HepG2 (cell line): ENCODE measurements around the gene PRKAG1. TPM values are rescaled to one million over a fixed set of nuclear protein-coding genes. Genes with fewer than 3 reads are reported as not detected.
A peak's percentile ranks its signal among the peaks of the same experiment; 100 is the strongest.

Experiments used
- ATAC-seq: fragments of 200-7000 bp; cut with Tn5 transposase; 3 replicates; pipeline ENCODE4 v1.9.1; 2020; ENCODE audit warnings: mild to moderate bottlenecking, moderate library complexity
- BruUV-seq: library from RNA; stranded (reverse); fragments of 400-500 nt; replicated peaks from 2 replicates; lab custom pipeline; 2021; lab: Mats Ljungman, UMichigan
- CTCF ChIA-PET: fragments of 300-600 bp; formaldehyde crosslinking; extraction: SDS; loops from one replicate; lab custom pipeline; 2021; ENCODE audit warnings: low total read pairs, inconsistent platforms, low intra/inter-chr PET ratio; lab: Yijun Ruan, JAX
- POLR2A ChIA-PET: fragments of 350-600 bp; sonication (Branson Sonifier 250); formaldehyde crosslinking; loops from one replicate; lab custom pipeline; 2020; ENCODE audit warnings: antibody characterized with exemption, inconsistent platforms; lab: Yijun Ruan, JAX
- DNase-seq: peaks from one replicate; pipeline ENCODE4 v3.0.0-alpha.2; 2015; ENCODE audit warnings: low spot score
- FAIRE-seq: peaks from 3 replicates; lab custom pipeline; 2011; peaks lifted over from hg19 to GRCh38; lab: Jason Lieb, UNC
- H2AFZ ChIP-seq: one replicate; pipeline ENCODE4 v1.6.1; 2011; ENCODE audit warnings: low read length, inconsistent platforms
- H3K27ac ChIP-seq: fragments of 300-600 bp; 3 replicates; pipeline ENCODE4 v1.8.0; 2011; ENCODE audit warnings: mixed run types, mild to moderate bottlenecking, mixed read lengths, low read length, inconsistent platforms; ENCODE audit not compliant: insufficient read depth; ENCODE audit errors: extremely low read length
- H3K27me3 ChIP-seq, 2 experiments: fragments of 200-600 bp in 1 of 2; 2 replicates in 1 of 2; 3 replicates in 1 of 2; pipeline versions ENCODE4 v1.6.0 to v1.8.0; 2011; ENCODE audit warnings: low read length in 2 of 2, mild to moderate bottlenecking in 2 of 2, moderate library complexity in 2 of 2, inconsistent platforms in 1 of 2; ENCODE audit not compliant: insufficient read depth in 2 of 2, control insufficient read depth in 1 of 2
- H3K36me3 ChIP-seq, 2 experiments: fragments of 200-600 bp in 1 of 2; replicated peaks in 1 of 2; 2 replicates in 1 of 2; 3 replicates in 1 of 2; pipeline versions ENCODE4 v1.5.1 to v1.8.0; 2011; ENCODE audit warnings: low read length in 2 of 2, inconsistent platforms in 1 of 2; ENCODE audit not compliant: insufficient read depth in 2 of 2, control insufficient read depth in 1 of 2
- H3K4me1 ChIP-seq: 2 replicates; pipeline ENCODE4 v1.5.1; 2012; ENCODE audit warnings: low read length, inconsistent platforms; ENCODE audit not compliant: insufficient read depth
- H3K4me2 ChIP-seq: 2 replicates; pipeline ENCODE4 v1.6.0; 2011; ENCODE audit warnings: low read depth, low read length, inconsistent platforms
- H3K4me3 ChIP-seq, 3 experiments: fragments of 200-600 bp in 1 of 3; sonication (generic), shearing (Covaris generic) in 1 of 3; replicated peaks in 1 of 3; 2 replicates each; pipeline ENCODE4 v1.5.1; 2011 to 2016; ENCODE audit warnings: low read length in 3 of 3, inconsistent platforms in 2 of 3, low read depth in 2 of 3, mild to moderate bottlenecking in 2 of 3, control low read depth in 1 of 3, mixed read lengths in 1 of 3; ENCODE audit not compliant: insufficient read depth in 1 of 3
- H3K79me2 ChIP-seq: one replicate; pipeline ENCODE4 v1.6.1; 2011; ENCODE audit warnings: low read length, inconsistent platforms; ENCODE audit not compliant: insufficient read depth
- H3K9ac ChIP-seq: 2 replicates; pipeline ENCODE4 v1.6.0; 2011; ENCODE audit warnings: mild to moderate bottlenecking, low read depth, low read length, inconsistent platforms; ENCODE audit not compliant: insufficient read depth
- H3K9me3 ChIP-seq: 2 replicates; pipeline ENCODE4 v1.5.1; 2012; ENCODE audit warnings: mild to moderate bottlenecking, low read length
- H4K20me1 ChIP-seq: 2 replicates; pipeline ENCODE4 v1.6.0; 2011; ENCODE audit warnings: inconsistent platforms, mild to moderate bottlenecking, low read length, moderate library complexity; ENCODE audit not compliant: insufficient read depth
- AGO2 ChIP-seq: fragments of 200-400 bp; formaldehyde crosslinking; optimal IDR thresholded peaks from 2 replicates; pipeline ENCODE3; 2017; ENCODE audit warnings: mild to moderate bottlenecking, low read depth, low read length, moderate library complexity
- FOXK1 ChIP-seq: sonication (generic); formaldehyde crosslinking; IDR thresholded peaks from 2 replicates; pipeline ENCODE4 v1.4.0; 2020; ENCODE audit warnings: low read depth, missing genetic modification reagents, borderline replicate concordance
- SNRNP70 ChIP-seq: fragments of 200-400 bp; formaldehyde crosslinking; IDR thresholded peaks from 2 replicates; pipeline ENCODE4 v1.6.1; 2017; ENCODE audit warnings: mild to moderate bottlenecking, low read depth, low read length, moderate library complexity
- ZNF274 ChIP-seq: sonication (generic); formaldehyde crosslinking; IDR thresholded peaks from 2 replicates; pipeline ENCODE4 v1.5.1; 2020; ENCODE audit warnings: mild to moderate bottlenecking, missing genetic modification reagents
- ZNF501 ChIP-seq: sonication (generic); formaldehyde crosslinking; IDR thresholded peaks from 2 replicates; pipeline ENCODE4 v1.5.1; 2020; ENCODE audit warnings: mild to moderate bottlenecking, moderate library complexity, missing genetic modification reagents
- ZNF678 ChIP-seq: sonication (generic); formaldehyde crosslinking; IDR thresholded peaks from 2 replicates; pipeline ENCODE4 v1.4.0; 2020; ENCODE audit warnings: mild to moderate bottlenecking, missing genetic modification reagents
- ZNF766 ChIP-seq: sonication (generic); formaldehyde crosslinking; IDR thresholded peaks from 2 replicates; pipeline ENCODE4 v1.5.0; 2020; ENCODE audit warnings: missing genetic modification reagents, borderline replicate concordance
- ZNF878 ChIP-seq: sonication (generic); formaldehyde crosslinking; IDR thresholded peaks from 2 replicates; pipeline ENCODE4 v1.8.1; 2023; ENCODE audit warnings: mild to moderate bottlenecking, missing genetic modification reagents, moderate library complexity
- WGBS: methylation state at CpG from one replicate; pipeline ENCODE4 v1.1.6; 2017; ENCODE audit warnings: low lambda C conversion rate; 5-methylcytosine and 5-hydroxymethylcytosine counted together
- in situ Hi-C: cut with HindIII; loops from 2 replicates; pipeline ENCODE4 v1.10.0; 2017; ENCODE audit warnings: low pct_unique_long_range_greater_than_20kb; ENCODE audit not compliant: extremely low pct_ligation_motif_present
- intact Hi-C: fragments of 100-400 bp; cut with micrococcal nuclease; formaldehyde crosslinking; loops from one replicate; pipeline ENCODE4 v1.10.0; 2022; ENCODE audit not compliant: unreplicated experiment
- polyA plus RNA-seq, 8 experiments: library from polyadenylated mRNA; depleted of rRNA in 3 of 8; stranded (reverse) in 7 of 8; unstranded in 1 of 8; fragments of >200 nt; fragmentation: Illumina TruSeq in 4 of 8; extraction: Trizol in 4 of 8; gene quantifications; 2 replicates each; pipeline versions ENCODE4 v1.2.1 to v1.2.3, GENCODE V29; 2011 to 2016; ENCODE audit warnings: low read depth in 4 of 8, missing spikeins in 1 of 8, mixed read lengths in 1 of 8; ENCODE audit not compliant: insufficient read depth in 1 of 8
- total RNA-seq, 5 experiments: library from RNA; depleted of rRNA; stranded (reverse); fragments of >200 nt; fragmentation: Illumina TruSeq; extraction: Trizol; gene quantifications; 2 replicates each; pipeline ENCODE4 v1.2.3, GENCODE V29; 2016; ENCODE audit warnings: low read depth in 1 of 5
- TF ChIP-seq, protein P1 (sequence below): sonication (generic); formaldehyde crosslinking; IDR thresholded peaks from 2 replicates; pipeline ENCODE4 v1.4.0; 2020; ENCODE audit warnings: missing genetic modification reagents
- TF ChIP-seq, protein P2 (sequence below): sonication (generic); formaldehyde crosslinking; IDR thresholded peaks from 2 replicates; pipeline ENCODE4 v1.4.0; 2020; ENCODE audit warnings: missing genetic modification reagents, borderline replicate concordance

Gene PRKAG1
- total and polyA plus RNA-seq, 2 of the 13 experiments (the other 11 are each of a cell fraction or from before 2014, with no cell fraction given) = 26.1 to 32.8 TPM

DNA sequence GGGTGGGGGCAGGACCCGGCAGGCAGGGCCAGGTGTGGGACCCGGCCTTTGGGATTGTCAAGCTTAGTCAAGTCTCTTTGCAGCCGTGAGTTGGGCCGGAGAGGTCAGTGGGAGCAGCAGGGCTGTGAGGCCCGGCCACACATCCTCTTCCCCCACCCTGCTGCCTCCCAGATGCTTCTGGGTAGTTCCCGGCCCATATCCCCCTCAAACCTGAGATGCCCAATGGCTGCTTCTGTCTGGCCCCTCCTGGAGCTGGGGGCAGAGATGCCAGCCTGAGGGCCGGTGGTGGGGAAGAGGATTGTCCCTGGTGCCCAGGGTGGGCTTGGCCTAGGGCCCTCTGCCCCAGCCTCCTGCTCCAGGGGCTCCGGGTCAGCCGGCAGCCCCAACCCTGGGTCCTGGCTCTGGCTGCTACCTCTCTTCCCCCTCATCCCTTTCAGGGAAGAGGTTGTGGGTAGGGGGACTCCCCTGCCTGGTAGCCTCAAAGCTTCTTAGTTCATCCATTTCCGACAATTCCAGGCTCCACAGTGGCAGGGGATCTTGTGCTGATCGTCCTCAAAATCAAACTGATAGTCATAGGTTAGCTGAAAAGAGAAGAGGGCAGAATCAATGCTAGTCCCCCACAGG is 2.8 kb upstream of the PRKAG1 start:
- BruUV-seq = no TSS peak
- POLR2A ChIA-PET = interaction anchor here (1.1 kb wide), 1 partner anchor 25 kb away, joined by 3 read pairs; no protein-coding TSS in a partner anchor
- 97% methylated on average over 6 of the region's 11 CpGs for WGBS
- no peak for DNase-seq
- peaks cover 20% of the 10 kb centered on the region for H3K4me1 ChIP-seq
- H3K9me3 ChIP-seq = no peaks in the 10 kb centered on the region
- TF ChIP-seq FOXK1 (CRISPR knock-in tag) (no peak), AGO2 (peak; percentile 57)
- TF ChIP-seq, all 625 proteins: peak for 1
- peaks cover 6% of the 10 kb centered on the region for H3K79me2 ChIP-seq
- H3K36me3 ChIP-seq = peaks cover 21 to 41% of the 10 kb centered on the region in 2 experiments
- intact Hi-C loops (no loop called here), in situ Hi-C loops (no loop called here)
- H4K20me1 ChIP-seq = no peaks in the 10 kb centered on the region
- H2AFZ ChIP-seq = no peak overlapping the region
- H3K27me3 ChIP-seq = no peaks in the 10 kb centered on the region
- no peak overlapping the region for H3K27ac ChIP-seq
- no peak for ATAC-seq
- CTCF ChIA-PET = no interaction called here
- no peak overlapping the region for H3K4me3 ChIP-seq
- H3K4me2 ChIP-seq = no peak overlapping the region
- FAIRE-seq = no peak
- H3K9ac ChIP-seq = no peak overlapping the region

DNA sequence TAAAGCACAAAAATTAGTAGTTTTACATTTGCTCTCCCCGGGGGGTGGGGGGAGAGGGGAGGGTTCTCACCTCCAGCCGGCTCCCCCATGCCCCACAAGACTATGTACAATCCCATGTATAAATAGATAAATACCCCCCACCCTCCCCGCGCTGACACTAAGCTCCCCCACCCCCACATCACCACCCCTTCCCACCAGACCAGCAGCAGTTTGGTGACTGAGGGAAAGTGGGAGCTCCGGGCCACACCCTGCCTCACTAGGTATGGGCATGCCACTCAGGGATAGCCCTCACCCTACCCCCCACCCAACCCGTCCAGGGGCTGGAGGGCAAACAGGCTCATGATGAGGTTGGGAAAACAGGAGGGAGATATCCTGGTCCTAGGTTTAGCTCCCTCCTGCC is 1.9 kb upstream of the PRKAG1 start:
- no peaks in the 10 kb centered on the region for H4K20me1 ChIP-seq
- WGBS = 93% methylated on average over 5 of the region's 6 CpGs
- peaks cover 18 to 31% of the 10 kb centered on the region in 2 experiments for H3K36me3 ChIP-seq
- ATAC-seq = no peak
- no peak overlapping the region for H3K27ac ChIP-seq
- no peak overlapping the region for H2AFZ ChIP-seq
- H3K4me3 ChIP-seq = no peak overlapping the region
- no peak for FAIRE-seq
- peaks cover 6% of the 10 kb centered on the region for H3K79me2 ChIP-seq
- BruUV-seq = no TSS peak
- in situ Hi-C loops (no loop called here), intact Hi-C loops (no loop called here)
- no peak for DNase-seq
- H3K27me3 ChIP-seq = no peaks in the 10 kb centered on the region
- ChIA-PET CTCF (interaction anchor here (3.4 kb wide), 1 partner anchor 24 kb away, joined by 15 read pairs; no protein-coding TSS in a partner anchor), POLR2A (interaction anchor here (1.1 to 1.3 kb wide), 6 partner anchors 13 to 36 kb away, joined by 3 to 9 read pairs (median 4); partner anchors contain the start of gene DDN)
- peaks cover 20% of the 10 kb centered on the region for H3K4me1 ChIP-seq
- no peak overlapping the region for H3K4me2 ChIP-seq
- no peaks in the 10 kb centered on the region for H3K9me3 ChIP-seq
- no peak overlapping the region for H3K9ac ChIP-seq
- no peak for TF ChIP-seq SNRNP70
- TF ChIP-seq ZNF678 (CRISPR knock-in tag) = no peak
- TF ChIP-seq, protein P1, sequence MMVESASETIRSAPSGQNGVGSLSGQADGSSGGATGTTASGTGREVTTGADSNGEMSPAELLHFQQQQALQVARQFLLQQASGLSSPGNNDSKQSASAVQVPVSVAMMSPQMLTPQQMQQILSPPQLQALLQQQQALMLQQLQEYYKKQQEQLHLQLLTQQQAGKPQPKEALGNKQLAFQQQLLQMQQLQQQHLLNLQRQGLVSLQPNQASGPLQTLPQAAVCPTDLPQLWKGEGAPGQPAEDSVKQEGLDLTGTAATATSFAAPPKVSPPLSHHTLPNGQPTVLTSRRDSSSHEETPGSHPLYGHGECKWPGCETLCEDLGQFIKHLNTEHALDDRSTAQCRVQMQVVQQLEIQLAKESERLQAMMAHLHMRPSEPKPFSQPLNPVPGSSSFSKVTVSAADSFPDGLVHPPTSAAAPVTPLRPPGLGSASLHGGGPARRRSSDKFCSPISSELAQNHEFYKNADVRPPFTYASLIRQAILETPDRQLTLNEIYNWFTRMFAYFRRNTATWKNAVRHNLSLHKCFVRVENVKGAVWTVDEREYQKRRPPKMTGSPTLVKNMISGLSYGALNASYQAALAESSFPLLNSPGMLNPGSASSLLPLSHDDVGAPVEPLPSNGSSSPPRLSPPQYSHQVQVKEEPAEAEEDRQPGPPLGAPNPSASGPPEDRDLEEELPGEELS (CRISPR knock-in tag) = no peak
- TF ChIP-seq ZNF501 (CRISPR knock-in tag) = no peak
- TF ChIP-seq, protein P2, sequence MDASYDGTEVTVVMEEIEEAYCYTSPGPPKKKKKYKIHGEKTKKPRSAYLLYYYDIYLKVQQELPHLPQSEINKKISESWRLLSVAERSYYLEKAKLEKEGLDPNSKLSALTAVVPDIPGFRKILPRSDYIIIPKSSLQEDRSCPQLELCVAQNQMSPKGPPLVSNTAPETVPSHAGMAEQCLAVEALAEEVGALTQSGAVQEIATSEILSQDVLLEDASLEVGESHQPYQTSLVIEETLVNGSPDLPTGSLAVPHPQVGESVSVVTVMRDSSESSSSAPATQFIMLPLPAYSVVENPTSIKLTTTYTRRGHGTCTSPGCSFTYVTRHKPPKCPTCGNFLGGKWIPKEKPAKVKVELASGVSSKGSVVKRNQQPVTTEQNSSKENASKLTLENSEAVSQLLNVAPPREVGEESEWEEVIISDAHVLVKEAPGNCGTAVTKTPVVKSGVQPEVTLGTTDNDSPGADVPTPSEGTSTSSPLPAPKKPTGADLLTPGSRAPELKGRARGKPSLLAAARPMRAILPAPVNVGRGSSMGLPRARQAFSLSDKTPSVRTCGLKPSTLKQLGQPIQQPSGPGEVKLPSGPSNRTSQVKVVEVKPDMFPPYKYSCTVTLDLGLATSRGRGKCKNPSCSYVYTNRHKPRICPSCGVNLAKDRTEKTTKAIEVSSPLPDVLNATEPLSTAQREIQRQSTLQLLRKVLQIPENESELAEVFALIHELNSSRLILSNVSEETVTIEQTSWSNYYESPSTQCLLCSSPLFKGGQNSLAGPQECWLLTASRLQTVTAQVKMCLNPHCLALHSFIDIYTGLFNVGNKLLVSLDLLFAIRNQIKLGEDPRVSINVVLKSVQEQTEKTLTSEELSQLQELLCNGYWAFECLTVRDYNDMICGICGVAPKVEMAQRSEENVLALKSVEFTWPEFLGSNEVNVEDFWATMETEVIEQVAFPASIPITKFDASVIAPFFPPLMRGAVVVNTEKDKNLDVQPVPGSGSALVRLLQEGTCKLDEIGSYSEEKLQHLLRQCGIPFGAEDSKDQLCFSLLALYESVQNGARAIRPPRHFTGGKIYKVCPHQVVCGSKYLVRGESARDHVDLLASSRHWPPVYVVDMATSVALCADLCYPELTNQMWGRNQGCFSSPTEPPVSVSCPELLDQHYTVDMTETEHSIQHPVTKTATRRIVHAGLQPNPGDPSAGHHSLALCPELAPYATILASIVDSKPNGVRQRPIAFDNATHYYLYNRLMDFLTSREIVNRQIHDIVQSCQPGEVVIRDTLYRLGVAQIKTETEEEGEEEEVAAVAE (CRISPR knock-in tag) = no peak
- no peak for TF ChIP-seq ZNF766 (CRISPR knock-in tag)
- TF ChIP-seq ZNF274 (CRISPR knock-in tag) = no peak
- no peak for TF ChIP-seq ZNF878 (CRISPR knock-in tag)
